GM23338 (cell line): ENCODE results near the gene CACNA1B. TPM values are rescaled to one million over a fixed set of nuclear protein-coding genes. Genes with fewer than 3 reads are reported as not detected.

Experiments
- ATAC-seq: fragments of 200-7000 bp; cut with Tn5 transposase; 3 replicates; pipeline ENCODE4 v1.9.1; 2020
- DNase-seq: peaks from one replicate; pipeline ENCODE4 v3.0.0-alpha.2; 2015; ENCODE audit warnings: low spot score
- H2AFZ ChIP-seq: fragments of 200-600 bp; sonication (generic); 2 replicates; pipeline ENCODE4 v1.8.0; 2016; ENCODE audit warnings: antibody characterized with exemption, mild to moderate bottlenecking, moderate library complexity
- H3F3A ChIP-seq: fragments of 200-600 bp; sonication (generic); replicated peaks from 2 replicates; pipeline ENCODE4 v1.8.0; 2017; ENCODE audit warnings: antibody characterized with exemption, mixed run types, low read depth
- H3K27ac ChIP-seq: fragments of 200-600 bp; sonication (generic); 2 replicates; pipeline ENCODE4 v1.6.1; 2016; ENCODE audit warnings: low read depth
- H3K27me3 ChIP-seq: fragments of 200-600 bp; sonication (generic); 2 replicates; pipeline ENCODE4 v1.8.0; 2016; ENCODE audit warnings: mild to moderate bottlenecking, mixed run types, moderate library complexity; ENCODE audit not compliant: insufficient read depth
- H3K36me3 ChIP-seq: fragments of 200-600 bp; sonication (generic); 2 replicates; pipeline ENCODE4 v1.8.0; 2016; ENCODE audit warnings: mild to moderate bottlenecking; ENCODE audit not compliant: insufficient read depth
- H3K4me1 ChIP-seq: fragments of 200-600 bp; sonication (generic); 2 replicates; pipeline ENCODE4 v1.8.0; 2016; ENCODE audit warnings: mild to moderate bottlenecking, moderate library complexity; ENCODE audit not compliant: insufficient read depth
- H3K4me2 ChIP-seq: fragments of 200-600 bp; sonication (generic); 2 replicates; pipeline ENCODE4 v1.7.1; 2017; ENCODE audit warnings: mixed run types
- H3K4me3 ChIP-seq: fragments of 200-600 bp; sonication (generic); 2 replicates; pipeline ENCODE4 v1.6.1; 2016; ENCODE audit warnings: mixed run types
- H3K79me2 ChIP-seq: fragments of 200-600 bp; sonication (generic); replicated peaks from 2 replicates; pipeline ENCODE4 v1.8.0; 2017; ENCODE audit warnings: mild to moderate bottlenecking; ENCODE audit not compliant: insufficient read depth
- H3K9me2 ChIP-seq: fragments of 200-600 bp; sonication (generic); 2 replicates; pipeline ENCODE4 v1.8.0; 2017; ENCODE audit not compliant: insufficient read depth
- H4K20me1 ChIP-seq: fragments of 200-600 bp; sonication (generic); replicated peaks from 2 replicates; pipeline ENCODE4 v1.8.0; 2017; ENCODE audit warnings: mild to moderate bottlenecking; ENCODE audit not compliant: insufficient read depth
- H3K27ac Mint-ChIP-seq: 2 replicates; pipeline ENCODE4 v1.8.0; 2020; ENCODE audit warnings: inconsistent platforms, mild to moderate bottlenecking, moderate library complexity, mixed read lengths
- H3K27me3 Mint-ChIP-seq: 3 replicates; pipeline ENCODE4 v1.8.0; 2022; ENCODE audit warnings: low read depth, mild to moderate bottlenecking, moderate library complexity, mixed read lengths, inconsistent platforms; ENCODE audit not compliant: insufficient read depth, poor library complexity
- H3K36me3 Mint-ChIP-seq: 3 replicates; pipeline ENCODE4 v1.8.0; 2021; ENCODE audit warnings: low read depth, mild to moderate bottlenecking, inconsistent platforms, moderate library complexity, mixed read lengths
- H3K4me1 Mint-ChIP-seq: 3 replicates; pipeline ENCODE4 v1.8.0; 2020; ENCODE audit warnings: mild to moderate bottlenecking, inconsistent platforms, mixed read lengths
- H3K4me3 Mint-ChIP-seq: 3 replicates; pipeline ENCODE4 v1.8.0; 2021; ENCODE audit warnings: moderate library complexity, mild to moderate bottlenecking, inconsistent platforms, mixed read lengths
- H3K9me3 Mint-ChIP-seq: 3 replicates; pipeline ENCODE4 v1.8.0; 2020; ENCODE audit warnings: moderate library complexity, mild to moderate bottlenecking, inconsistent platforms, mixed read lengths
- CREB1 ChIP-seq: fragments of 250-450 bp; sonication (Bioruptor Pico); IDR thresholded peaks from 2 replicates; pipeline ENCODE4 v1.5.0; 2020; ENCODE audit warnings: low read depth, mild to moderate bottlenecking, moderate library complexity
- EZH2 ChIP-seq: fragments of 200-600 bp; sonication (generic); IDR thresholded peaks from one replicate; pipeline ENCODE4 v1.8.0; 2017; ENCODE audit warnings: antibody characterized with exemption, mild to moderate bottlenecking, low read depth; ENCODE audit not compliant: unreplicated experiment
- EZH2phosphoT487 ChIP-seq: fragments of 200-600 bp; sonication (generic); IDR thresholded peaks from one replicate; pipeline ENCODE4 v1.8.1; 2018; ENCODE audit warnings: antibody characterized with exemption; ENCODE audit not compliant: unreplicated experiment
- STAT1 ChIP-seq: IDR thresholded peaks from one replicate; pipeline ENCODE4 v1.6.1; 2016; ENCODE audit warnings: antibody characterized with exemption; ENCODE audit not compliant: unreplicated experiment
- ZNF114 ChIP-seq: fragments of 250-450 bp; sonication (Bioruptor Pico); IDR thresholded peaks from 2 replicates; pipeline ENCODE4 v1.5.0; 2020; ENCODE audit warnings: mild to moderate bottlenecking, moderate library complexity
- polyA plus RNA-seq: library from polyadenylated mRNA; unstranded; fragments of >200 nt; fragmentation: Nextera tagmentation; extraction: Ambion mirVana; gene quantifications from 2 replicates; pipeline ENCODE4 v1.2.1, GENCODE V29; 2016
- total RNA-seq: library from RNA; depleted of rRNA; stranded (reverse); fragments of >200 nt; shearing (Covaris generic); gene quantifications from 2 replicates; pipeline ENCODE4 v1.2.3, GENCODE V29; 2014
- TF ChIP-seq, protein P1 (sequence below), 2 experiments: fragments of 200-600 bp in 1 of 2; sonication (generic) in 1 of 2; conservative IDR thresholded peaks; 2 replicates each; pipeline versions ENCODE4 v1.5.1 to v1.6.1; 2016 to 2017; ENCODE audit warnings: antibody characterized with exemption in 2 of 2, low read depth in 2 of 2, mild to moderate bottlenecking in 2 of 2, moderate library complexity in 1 of 2
- TF ChIP-seq, protein P2 (sequence below): IDR thresholded peaks from one replicate; pipeline ENCODE4 v1.6.1; 2018; ENCODE audit warnings: antibody characterized with exemption; ENCODE audit not compliant: unreplicated experiment
- TF ChIP-seq, protein P3 (sequence below): fragments of 250-450 bp; sonication (Bioruptor Pico); IDR thresholded peaks from 2 replicates; pipeline ENCODE4 v1.5.0; 2020; ENCODE audit warnings: mild to moderate bottlenecking, moderate library complexity

Gene CACNA1B
- total and polyA plus RNA-seq, 2 experiments from 2014 or later = 1.1 to 10.4 TPM

DNA sequence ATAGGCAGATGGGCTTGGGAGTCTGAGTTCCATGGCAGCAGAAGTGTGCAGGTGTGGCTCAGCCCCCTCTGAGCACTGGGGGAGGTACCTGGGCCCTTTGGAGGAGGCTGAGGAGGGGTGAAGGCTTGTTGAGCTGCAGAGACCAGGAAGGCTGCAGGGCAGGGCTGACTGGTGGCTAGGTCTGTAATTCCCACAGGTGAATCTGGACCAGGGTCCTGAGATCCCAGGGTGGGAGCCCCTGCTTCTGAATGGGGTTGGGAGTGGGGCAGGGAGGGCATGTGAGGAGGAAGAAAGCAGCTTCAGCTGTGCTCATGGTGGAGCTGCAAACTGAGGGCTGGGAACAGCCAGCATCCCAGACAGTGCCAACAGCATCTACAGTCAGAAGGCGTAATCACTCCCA lies 111.1 kb downstream of the CACNA1B start:
- ATAC-seq (no peak), DNase-seq (no peak)
- H3K9me2 ChIP-seq = no peaks in the 10 kb centered on the region
- no peak for TF ChIP-seq EZH2
- TF ChIP-seq EZH2phosphoT487 = no peak
- TF ChIP-seq CREB1 = no peak
- no peaks in the 10 kb centered on the region for H3K4me1 ChIP-seq
- no peak overlapping the region for H3K27ac ChIP-seq
- H3K4me3 Mint-ChIP-seq = no peak overlapping the region
- H3K36me3 ChIP-seq = peaks cover 6% of the 10 kb centered on the region; the same call in 1 of the 2 replicates
- H3F3A ChIP-seq = no peaks in the 10 kb centered on the region
- no peaks in the 10 kb centered on the region for H3K27me3 ChIP-seq
- no peak overlapping the region for H3K4me3 ChIP-seq
- peaks cover 16% of the 10 kb centered on the region for H3K27me3 Mint-ChIP-seq
- H3K36me3 Mint-ChIP-seq = peaks cover 90% of the 10 kb centered on the region
- no peaks in the 10 kb centered on the region for H3K79me2 ChIP-seq
- no peak overlapping the region for H2AFZ ChIP-seq
- no peak overlapping the region for H3K27ac Mint-ChIP-seq
- no peak overlapping the region for H3K4me2 ChIP-seq
- peaks cover 69% of the 10 kb centered on the region for H3K9me3 Mint-ChIP-seq
- H4K20me1 ChIP-seq = no peaks in the 10 kb centered on the region
- H3K4me1 Mint-ChIP-seq = no peaks in the 10 kb centered on the region; the same call in 2 of the 3 replicates

DNA sequence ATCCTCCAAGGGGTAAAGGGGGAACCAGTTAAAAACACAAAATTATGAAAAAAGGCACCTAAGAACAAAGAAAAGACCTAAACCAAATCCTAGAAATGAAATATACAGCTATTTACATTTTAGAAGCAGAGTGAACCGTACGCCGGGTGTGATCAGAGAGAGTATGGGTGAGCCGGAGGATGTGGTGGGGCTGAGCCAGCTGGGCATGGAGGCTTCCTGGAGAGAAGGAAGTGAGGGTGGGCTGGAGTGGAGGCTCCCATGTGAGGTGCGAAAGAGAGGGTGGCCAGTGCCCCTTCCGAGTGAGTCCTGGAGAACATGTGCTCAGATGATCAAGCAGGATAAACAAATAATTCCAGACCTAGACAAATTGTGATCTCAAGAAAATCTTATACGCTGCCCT lies 111.6 kb downstream of the CACNA1B start:
- Histone ChIP-seq H4K20me1 (no peaks in the 10 kb centered on the region), H3K4me2 (no peak overlapping the region), H3K4me1 (no peaks in the 10 kb centered on the region), H2AFZ (no peak overlapping the region), H3K36me3 (peaks cover 10% of the 10 kb centered on the region; the same call in 1 of the 2 replicates), H3K4me3 (no peak overlapping the region), H3F3A (no peaks in the 10 kb centered on the region), H3K9me2 (no peaks in the 10 kb centered on the region), H3K79me2 (no peaks in the 10 kb centered on the region), H3K27ac (no peak overlapping the region), H3K27me3 (no peaks in the 10 kb centered on the region)
- Mint-ChIP-seq H3K27ac (no peak overlapping the region), H3K9me3 (peaks cover 74% of the 10 kb centered on the region), H3K4me1 (no peaks in the 10 kb centered on the region; the same call in 2 of the 3 replicates), H3K36me3 (peaks cover 92% of the 10 kb centered on the region), H3K27me3 (peaks cover 16% of the 10 kb centered on the region), H3K4me3 (no peak overlapping the region)
- DNase-seq (no peak), ATAC-seq (no peak)
- TF ChIP-seq EZH2 = no peak
- TF ChIP-seq ZNF114 (CRISPR knock-in tag) = no peak
- TF ChIP-seq, protein P1, sequence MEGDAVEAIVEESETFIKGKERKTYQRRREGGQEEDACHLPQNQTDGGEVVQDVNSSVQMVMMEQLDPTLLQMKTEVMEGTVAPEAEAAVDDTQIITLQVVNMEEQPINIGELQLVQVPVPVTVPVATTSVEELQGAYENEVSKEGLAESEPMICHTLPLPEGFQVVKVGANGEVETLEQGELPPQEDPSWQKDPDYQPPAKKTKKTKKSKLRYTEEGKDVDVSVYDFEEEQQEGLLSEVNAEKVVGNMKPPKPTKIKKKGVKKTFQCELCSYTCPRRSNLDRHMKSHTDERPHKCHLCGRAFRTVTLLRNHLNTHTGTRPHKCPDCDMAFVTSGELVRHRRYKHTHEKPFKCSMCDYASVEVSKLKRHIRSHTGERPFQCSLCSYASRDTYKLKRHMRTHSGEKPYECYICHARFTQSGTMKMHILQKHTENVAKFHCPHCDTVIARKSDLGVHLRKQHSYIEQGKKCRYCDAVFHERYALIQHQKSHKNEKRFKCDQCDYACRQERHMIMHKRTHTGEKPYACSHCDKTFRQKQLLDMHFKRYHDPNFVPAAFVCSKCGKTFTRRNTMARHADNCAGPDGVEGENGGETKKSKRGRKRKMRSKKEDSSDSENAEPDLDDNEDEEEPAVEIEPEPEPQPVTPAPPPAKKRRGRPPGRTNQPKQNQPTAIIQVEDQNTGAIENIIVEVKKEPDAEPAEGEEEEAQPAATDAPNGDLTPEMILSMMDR (conservative IDR thresholded peaks at IDR 0.05; ENCODE audit: low read depth in 2 of 2) = no peak
- TF ChIP-seq, protein P2, sequence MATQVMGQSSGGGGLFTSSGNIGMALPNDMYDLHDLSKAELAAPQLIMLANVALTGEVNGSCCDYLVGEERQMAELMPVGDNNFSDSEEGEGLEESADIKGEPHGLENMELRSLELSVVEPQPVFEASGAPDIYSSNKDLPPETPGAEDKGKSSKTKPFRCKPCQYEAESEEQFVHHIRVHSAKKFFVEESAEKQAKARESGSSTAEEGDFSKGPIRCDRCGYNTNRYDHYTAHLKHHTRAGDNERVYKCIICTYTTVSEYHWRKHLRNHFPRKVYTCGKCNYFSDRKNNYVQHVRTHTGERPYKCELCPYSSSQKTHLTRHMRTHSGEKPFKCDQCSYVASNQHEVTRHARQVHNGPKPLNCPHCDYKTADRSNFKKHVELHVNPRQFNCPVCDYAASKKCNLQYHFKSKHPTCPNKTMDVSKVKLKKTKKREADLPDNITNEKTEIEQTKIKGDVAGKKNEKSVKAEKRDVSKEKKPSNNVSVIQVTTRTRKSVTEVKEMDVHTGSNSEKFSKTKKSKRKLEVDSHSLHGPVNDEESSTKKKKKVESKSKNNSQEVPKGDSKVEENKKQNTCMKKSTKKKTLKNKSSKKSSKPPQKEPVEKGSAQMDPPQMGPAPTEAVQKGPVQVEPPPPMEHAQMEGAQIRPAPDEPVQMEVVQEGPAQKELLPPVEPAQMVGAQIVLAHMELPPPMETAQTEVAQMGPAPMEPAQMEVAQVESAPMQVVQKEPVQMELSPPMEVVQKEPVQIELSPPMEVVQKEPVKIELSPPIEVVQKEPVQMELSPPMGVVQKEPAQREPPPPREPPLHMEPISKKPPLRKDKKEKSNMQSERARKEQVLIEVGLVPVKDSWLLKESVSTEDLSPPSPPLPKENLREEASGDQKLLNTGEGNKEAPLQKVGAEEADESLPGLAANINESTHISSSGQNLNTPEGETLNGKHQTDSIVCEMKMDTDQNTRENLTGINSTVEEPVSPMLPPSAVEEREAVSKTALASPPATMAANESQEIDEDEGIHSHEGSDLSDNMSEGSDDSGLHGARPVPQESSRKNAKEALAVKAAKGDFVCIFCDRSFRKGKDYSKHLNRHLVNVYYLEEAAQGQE = no peak
- TF ChIP-seq STAT1 = no peak
- no peak for TF ChIP-seq EZH2phosphoT487
- TF ChIP-seq, protein P3, sequence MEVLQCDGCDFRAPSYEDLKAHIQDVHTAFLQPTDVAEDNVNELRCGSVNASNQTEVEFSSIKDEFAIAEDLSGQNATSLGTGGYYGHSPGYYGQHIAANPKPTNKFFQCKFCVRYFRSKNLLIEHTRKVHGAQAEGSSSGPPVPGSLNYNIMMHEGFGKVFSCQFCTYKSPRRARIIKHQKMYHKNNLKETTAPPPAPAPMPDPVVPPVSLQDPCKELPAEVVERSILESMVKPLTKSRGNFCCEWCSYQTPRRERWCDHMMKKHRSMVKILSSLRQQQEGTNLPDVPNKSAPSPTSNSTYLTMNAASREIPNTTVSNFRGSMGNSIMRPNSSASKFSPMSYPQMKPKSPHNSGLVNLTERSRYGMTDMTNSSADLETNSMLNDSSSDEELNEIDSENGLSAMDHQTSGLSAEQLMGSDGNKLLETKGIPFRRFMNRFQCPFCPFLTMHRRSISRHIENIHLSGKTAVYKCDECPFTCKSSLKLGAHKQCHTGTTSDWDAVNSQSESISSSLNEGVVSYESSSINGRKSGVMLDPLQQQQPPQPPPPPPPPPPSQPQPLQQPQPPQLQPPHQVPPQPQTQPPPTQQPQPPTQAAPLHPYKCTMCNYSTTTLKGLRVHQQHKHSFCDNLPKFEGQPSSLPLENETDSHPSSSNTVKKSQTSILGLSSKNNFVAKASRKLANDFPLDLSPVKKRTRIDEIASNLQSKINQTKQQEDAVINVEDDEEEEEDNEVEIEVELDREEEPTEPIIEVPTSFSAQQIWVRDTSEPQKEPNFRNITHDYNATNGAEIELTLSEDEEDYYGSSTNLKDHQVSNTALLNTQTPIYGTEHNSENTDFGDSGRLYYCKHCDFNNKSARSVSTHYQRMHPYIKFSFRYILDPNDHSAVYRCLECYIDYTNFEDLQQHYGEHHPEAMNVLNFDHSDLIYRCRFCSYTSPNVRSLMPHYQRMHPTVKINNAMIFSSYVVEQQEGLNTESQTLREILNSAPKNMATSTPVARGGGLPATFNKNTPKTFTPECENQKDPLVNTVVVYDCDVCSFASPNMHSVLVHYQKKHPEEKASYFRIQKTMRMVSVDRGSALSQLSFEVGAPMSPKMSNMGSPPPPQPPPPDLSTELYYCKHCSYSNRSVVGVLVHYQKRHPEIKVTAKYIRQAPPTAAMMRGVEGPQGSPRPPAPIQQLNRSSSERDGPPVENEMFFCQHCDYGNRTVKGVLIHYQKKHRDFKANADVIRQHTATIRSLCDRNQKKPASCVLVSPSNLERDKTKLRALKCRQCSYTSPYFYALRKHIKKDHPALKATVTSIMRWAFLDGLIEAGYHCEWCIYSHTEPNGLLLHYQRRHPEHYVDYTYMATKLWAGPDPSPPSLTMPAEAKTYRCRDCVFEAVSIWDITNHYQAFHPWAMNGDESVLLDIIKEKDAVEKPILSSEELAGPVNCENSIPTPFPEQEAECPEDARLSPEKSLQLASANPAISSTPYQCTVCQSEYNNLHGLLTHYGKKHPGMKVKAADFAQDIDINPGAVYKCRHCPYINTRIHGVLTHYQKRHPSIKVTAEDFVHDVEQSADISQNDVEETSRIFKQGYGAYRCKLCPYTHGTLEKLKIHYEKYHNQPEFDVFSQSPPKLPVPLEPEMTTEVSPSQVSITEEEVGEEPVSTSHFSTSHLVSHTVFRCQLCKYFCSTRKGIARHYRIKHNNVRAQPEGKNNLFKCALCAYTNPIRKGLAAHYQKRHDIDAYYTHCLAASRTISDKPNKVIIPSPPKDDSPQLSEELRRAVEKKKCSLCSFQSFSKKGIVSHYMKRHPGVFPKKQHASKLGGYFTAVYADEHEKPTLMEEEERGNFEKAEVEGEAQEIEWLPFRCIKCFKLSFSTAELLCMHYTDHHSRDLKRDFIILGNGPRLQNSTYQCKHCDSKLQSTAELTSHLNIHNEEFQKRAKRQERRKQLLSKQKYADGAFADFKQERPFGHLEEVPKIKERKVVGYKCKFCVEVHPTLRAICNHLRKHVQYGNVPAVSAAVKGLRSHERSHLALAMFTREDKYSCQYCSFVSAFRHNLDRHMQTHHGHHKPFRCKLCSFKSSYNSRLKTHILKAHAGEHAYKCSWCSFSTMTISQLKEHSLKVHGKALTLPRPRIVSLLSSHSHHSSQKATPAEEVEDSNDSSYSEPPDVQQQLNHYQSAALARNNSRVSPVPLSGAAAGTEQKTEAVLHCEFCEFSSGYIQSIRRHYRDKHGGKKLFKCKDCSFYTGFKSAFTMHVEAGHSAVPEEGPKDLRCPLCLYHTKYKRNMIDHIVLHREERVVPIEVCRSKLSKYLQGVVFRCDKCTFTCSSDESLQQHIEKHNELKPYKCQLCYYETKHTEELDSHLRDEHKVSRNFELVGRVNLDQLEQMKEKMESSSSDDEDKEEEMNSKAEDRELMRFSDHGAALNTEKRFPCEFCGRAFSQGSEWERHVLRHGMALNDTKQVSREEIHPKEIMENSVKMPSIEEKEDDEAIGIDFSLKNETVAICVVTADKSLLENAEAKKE (CRISPR knock-in tag) = no peak
